ENCODE data around the gene SNAPIN.

DNA sequence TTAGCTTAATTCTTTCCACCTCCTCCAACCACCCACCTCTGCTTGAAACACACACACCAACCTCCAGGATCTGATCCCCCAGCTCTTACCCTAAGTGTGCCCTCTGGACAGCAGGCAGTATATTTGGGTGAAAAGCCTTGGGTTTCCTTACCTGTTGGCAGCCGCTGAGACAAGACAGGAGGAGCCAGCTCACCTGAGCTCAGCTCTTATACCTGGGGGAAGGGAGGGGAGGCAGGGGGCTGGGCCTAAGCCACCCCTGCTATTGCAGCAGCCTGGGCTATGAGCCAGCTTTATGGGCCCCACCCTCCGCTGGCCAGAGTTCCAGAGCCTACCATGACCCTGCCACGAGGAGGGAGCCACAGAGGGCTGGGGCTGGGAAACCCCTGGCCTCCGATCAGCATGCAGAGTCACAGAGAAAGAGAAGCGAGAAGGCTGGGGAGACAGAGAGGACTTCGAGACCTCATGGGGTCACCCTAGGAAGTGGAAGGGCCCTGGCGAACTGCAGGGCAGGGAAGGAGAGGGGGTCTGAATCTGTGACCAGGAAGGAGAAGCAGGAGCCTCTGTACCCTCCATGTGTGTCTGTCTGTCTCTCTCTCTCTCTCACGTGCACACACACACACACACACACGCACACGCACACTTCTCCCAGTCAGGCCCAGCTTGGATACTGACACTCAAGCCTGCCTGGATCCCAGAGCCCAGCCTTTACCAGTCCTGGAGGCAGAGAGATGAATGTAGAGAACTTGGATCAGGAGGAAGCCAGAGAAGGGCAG is 42.2 kb upstream of the SNAPIN start, which contains the start of gene S100A14:
- TF ChIP-seq EP300 (IDR thresholded peaks at IDR 0.05; ENCODE audit: borderline replicate concordance in 1 of 2, low read depth in 1 of 2, low read length in 1 of 2) (no peak), RFX5 (IDR thresholded peaks at IDR 0.05; ENCODE audit: low read length) (no peak), TEAD4 (IDR thresholded peaks at IDR 0.05; ENCODE audit: borderline replicate concordance, insufficient read depth) (no peak), JUND (IDR thresholded peaks at IDR 0.05) (no peak), TAF1 (IDR thresholded peaks at IDR 0.05; ENCODE audit: borderline replicate concordance, low read depth, low read length) (no peak), EZH2phosphoT487 (IDR thresholded peaks at IDR 0.05; ENCODE audit: borderline replicate concordance, low read depth) (no peak), RAD21 (IDR thresholded peaks at IDR 0.05; ENCODE audit: low read length) (no peak), FOXM1 (IDR thresholded peaks at IDR 0.05; ENCODE audit: low read depth) (no peak), POLR2AphosphoS5 (IDR thresholded peaks at IDR 0.05; ENCODE audit: low read depth, low read length) (no peak)
- TF ChIP-seq, protein P1, sequence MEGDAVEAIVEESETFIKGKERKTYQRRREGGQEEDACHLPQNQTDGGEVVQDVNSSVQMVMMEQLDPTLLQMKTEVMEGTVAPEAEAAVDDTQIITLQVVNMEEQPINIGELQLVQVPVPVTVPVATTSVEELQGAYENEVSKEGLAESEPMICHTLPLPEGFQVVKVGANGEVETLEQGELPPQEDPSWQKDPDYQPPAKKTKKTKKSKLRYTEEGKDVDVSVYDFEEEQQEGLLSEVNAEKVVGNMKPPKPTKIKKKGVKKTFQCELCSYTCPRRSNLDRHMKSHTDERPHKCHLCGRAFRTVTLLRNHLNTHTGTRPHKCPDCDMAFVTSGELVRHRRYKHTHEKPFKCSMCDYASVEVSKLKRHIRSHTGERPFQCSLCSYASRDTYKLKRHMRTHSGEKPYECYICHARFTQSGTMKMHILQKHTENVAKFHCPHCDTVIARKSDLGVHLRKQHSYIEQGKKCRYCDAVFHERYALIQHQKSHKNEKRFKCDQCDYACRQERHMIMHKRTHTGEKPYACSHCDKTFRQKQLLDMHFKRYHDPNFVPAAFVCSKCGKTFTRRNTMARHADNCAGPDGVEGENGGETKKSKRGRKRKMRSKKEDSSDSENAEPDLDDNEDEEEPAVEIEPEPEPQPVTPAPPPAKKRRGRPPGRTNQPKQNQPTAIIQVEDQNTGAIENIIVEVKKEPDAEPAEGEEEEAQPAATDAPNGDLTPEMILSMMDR (IDR thresholded peaks at IDR 0.05), result no peak
- TF ChIP-seq, protein P2, sequence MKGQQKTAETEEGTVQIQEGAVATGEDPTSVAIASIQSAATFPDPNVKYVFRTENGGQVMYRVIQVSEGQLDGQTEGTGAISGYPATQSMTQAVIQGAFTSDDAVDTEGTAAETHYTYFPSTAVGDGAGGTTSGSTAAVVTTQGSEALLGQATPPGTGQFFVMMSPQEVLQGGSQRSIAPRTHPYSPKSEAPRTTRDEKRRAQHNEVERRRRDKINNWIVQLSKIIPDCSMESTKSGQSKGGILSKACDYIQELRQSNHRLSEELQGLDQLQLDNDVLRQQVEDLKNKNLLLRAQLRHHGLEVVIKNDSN (IDR thresholded peaks at IDR 0.05; ENCODE audit: borderline replicate concordance, low read depth), result no peak
